Anterior cingulate cortex (tissue), 58 donors: ENCODE results near the gene SLMAP.
"Not testable (repeated sequence)": the region's sequence is repeated elsewhere in the genome, so short reads cannot be mapped to it uniquely, and the experiment has no call there.

ENCODE experiments used
- DNase-seq, 58 donors: peaks; one replicate each; lab custom pipeline; 2025; lab: John Stamatoyannopoulos, UW

SLMAP gene

GRCh38 chr3:57869110-57869509, 113.0 kb downstream of the SLMAP start:
- not testable (repeated sequence) for DNase-seq

- no peak for DNase-seq
These were observed 116.5 kb downstream of the SLMAP start for GRCh38 chr3:57872606-57873005.

GRCh38 chr3:57876632-57877031, 120.5 kb downstream of the SLMAP start:
- no peak for DNase-seq

- no peak for DNase-seq
These were observed 121.0 kb downstream of the SLMAP start for GRCh38 chr3:57877116-57877515.

GRCh38 chr3:57884436-57884835, 128.3 kb downstream of the SLMAP start:
- DNase-seq = not testable (repeated sequence)

- no peak for DNase-seq
These were observed 133.7 kb downstream of the SLMAP start for GRCh38 chr3:57889807-57890206.

- DNase-seq = no peak
These were observed 134.8 kb downstream of the SLMAP start for GRCh38 chr3:57890874-57891273.

GRCh38 chr3:57892423-57892822, 136.3 kb downstream of the SLMAP start:
- DNase-seq = no peak

- DNase-seq = no peak
These were observed 137.0 kb downstream of the SLMAP start for GRCh38 chr3:57893156-57893555.

GRCh38 chr3:57893668-57894067, 137.6 kb downstream of the SLMAP start:
- DNase-seq = no peak

- peak in 7 of 58 donors; percentile 1 to 31 (median 2) for DNase-seq
These were observed 139.9 kb downstream of the SLMAP start for GRCh38 chr3:57896031-57896430.

- DNase-seq = no peak
These were observed 140.6 kb downstream of the SLMAP start for GRCh38 chr3:57896691-57897090.

GRCh38 chr3:57900786-57901185, 144.7 kb downstream of the SLMAP start:
- no peak for DNase-seq

- DNase-seq = no peak
These were observed 147.2 kb downstream of the SLMAP start for GRCh38 chr3:57903124-57903890.

- DNase-seq = no peak
These were observed 154.9 kb downstream of the SLMAP start for GRCh38 chr3:57910990-57911389.

GRCh38 chr3:57911593-57911992, 155.5 kb downstream of the SLMAP start:
- no peak for DNase-seq

- DNase-seq = no peak
These were observed 161.5 kb downstream of the SLMAP start for GRCh38 chr3:57917601-57918000.

GRCh38 chr3:57918123-57918837, 162.2 kb downstream of the SLMAP start:
- no peak for DNase-seq

GRCh38 chr3:57919987-57920386, 163.9 kb downstream of the SLMAP start:
- no peak for DNase-seq

- DNase-seq = no peak
These were observed 167.0 kb downstream of the SLMAP start for GRCh38 chr3:57923101-57923500.

- DNase-seq = no peak
These were observed 167.6 kb downstream of the SLMAP start for GRCh38 chr3:57923752-57924151.

- DNase-seq = no peak
These were observed 171.1 kb downstream of the SLMAP start for GRCh38 chr3:57927166-57927565.
